Vagina (tissue), 2 donors: ENCODE results near the gene TBX10.

Experiments used
- POLR2A ChIP-seq, 2 donors: fragments of 450-650 bp; IDR thresholded peaks; one replicate each; pipeline ENCODE4 v1.6.1; 2017; ENCODE audit warnings: antibody characterized with exemption in 2 of 2, mild to moderate bottlenecking in 2 of 2, moderate library complexity in 2 of 2
- TF ChIP-seq, protein P1 (sequence below), 3 experiments: fragments of 450-650 bp in 2 of 3; fragments of 200-600 bp in 1 of 3; sonication (generic) in 1 of 3; IDR thresholded peaks; one replicate each; pipeline ENCODE4 v1.5.1; 2017 to 2019; ENCODE audit warnings: antibody characterized with exemption in 3 of 3, mild to moderate bottlenecking in 2 of 3, moderate library complexity in 2 of 3

- TF ChIP-seq, protein P1, sequence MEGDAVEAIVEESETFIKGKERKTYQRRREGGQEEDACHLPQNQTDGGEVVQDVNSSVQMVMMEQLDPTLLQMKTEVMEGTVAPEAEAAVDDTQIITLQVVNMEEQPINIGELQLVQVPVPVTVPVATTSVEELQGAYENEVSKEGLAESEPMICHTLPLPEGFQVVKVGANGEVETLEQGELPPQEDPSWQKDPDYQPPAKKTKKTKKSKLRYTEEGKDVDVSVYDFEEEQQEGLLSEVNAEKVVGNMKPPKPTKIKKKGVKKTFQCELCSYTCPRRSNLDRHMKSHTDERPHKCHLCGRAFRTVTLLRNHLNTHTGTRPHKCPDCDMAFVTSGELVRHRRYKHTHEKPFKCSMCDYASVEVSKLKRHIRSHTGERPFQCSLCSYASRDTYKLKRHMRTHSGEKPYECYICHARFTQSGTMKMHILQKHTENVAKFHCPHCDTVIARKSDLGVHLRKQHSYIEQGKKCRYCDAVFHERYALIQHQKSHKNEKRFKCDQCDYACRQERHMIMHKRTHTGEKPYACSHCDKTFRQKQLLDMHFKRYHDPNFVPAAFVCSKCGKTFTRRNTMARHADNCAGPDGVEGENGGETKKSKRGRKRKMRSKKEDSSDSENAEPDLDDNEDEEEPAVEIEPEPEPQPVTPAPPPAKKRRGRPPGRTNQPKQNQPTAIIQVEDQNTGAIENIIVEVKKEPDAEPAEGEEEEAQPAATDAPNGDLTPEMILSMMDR (IDR thresholded peaks at IDR 0.05) = no peak
- no peak for TF ChIP-seq POLR2A (IDR thresholded peaks at IDR 0.05)
Observed at GRCh38 chr11:67644042-67644441, 4.5 kb upstream of the TBX10 start.
